Brain microvascular endothelial cell (primary cell): ENCODE results near the gene ZFP37.

Source experiments
- DNase-seq: peaks from one replicate; pipeline ENCODE4 v3.0.0-alpha.2; 2020
- H3K27ac ChIP-seq: fragments of 250-450 bp; sonication (Bioruptor Pico); 2 replicates; pipeline ENCODE4 v1.5.1; 2020; ENCODE audit warnings: mild to moderate bottlenecking, moderate library complexity
- H3K27me3 ChIP-seq: fragments of 250-450 bp; sonication (Bioruptor Pico); replicated peaks from 2 replicates; pipeline ENCODE4 v1.5.1; 2020; ENCODE audit warnings: mild to moderate bottlenecking
- H3K36me3 ChIP-seq: fragments of 250-450 bp; sonication (Bioruptor Pico); replicated peaks from 2 replicates; pipeline ENCODE4 v1.5.1; 2020; ENCODE audit warnings: mild to moderate bottlenecking
- H3K4me3 ChIP-seq: 2 replicates; pipeline ENCODE4 v1.5.1; 2011; ENCODE audit warnings: low read depth, mild to moderate bottlenecking, control low read depth, low read length, moderate library complexity
- in situ Hi-C: cut with HindIII; loops from 2 replicates; pipeline ENCODE4 v1.10.0; 2017; ENCODE audit warnings: low sequenced_read_pairs, low pct_ligation_motif_present
- TF ChIP-seq, protein P1 (sequence below): IDR thresholded peaks from 2 replicates; pipeline ENCODE4 v1.5.1; 2011; ENCODE audit warnings: low read depth, mild to moderate bottlenecking, moderate library complexity, low read length, control low read depth, inconsistent platforms; ENCODE audit errors: missing control alignments

The ZFP37 gene

DNA sequence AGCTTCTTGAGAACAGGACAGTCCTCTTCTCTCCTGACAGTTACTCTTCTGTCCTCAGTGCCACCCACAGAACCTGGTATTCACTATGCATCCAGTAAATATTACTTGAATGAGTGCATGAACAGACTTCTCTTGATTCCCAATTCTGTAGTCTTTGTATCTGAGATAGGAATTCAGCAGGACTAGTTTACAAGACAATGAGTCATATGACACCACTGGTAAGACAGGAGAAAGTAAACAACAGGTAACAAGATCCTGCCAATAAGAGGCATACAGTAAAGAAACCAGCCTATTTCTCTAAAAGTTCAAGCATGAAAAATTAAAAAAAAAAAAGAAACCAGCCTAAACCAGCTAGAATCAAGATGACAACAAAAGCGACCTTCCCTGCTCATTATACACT, 50.7 kb downstream of the ZFP37 start:
- no peak overlapping the region for H3K27ac ChIP-seq
- TF ChIP-seq, protein P1, sequence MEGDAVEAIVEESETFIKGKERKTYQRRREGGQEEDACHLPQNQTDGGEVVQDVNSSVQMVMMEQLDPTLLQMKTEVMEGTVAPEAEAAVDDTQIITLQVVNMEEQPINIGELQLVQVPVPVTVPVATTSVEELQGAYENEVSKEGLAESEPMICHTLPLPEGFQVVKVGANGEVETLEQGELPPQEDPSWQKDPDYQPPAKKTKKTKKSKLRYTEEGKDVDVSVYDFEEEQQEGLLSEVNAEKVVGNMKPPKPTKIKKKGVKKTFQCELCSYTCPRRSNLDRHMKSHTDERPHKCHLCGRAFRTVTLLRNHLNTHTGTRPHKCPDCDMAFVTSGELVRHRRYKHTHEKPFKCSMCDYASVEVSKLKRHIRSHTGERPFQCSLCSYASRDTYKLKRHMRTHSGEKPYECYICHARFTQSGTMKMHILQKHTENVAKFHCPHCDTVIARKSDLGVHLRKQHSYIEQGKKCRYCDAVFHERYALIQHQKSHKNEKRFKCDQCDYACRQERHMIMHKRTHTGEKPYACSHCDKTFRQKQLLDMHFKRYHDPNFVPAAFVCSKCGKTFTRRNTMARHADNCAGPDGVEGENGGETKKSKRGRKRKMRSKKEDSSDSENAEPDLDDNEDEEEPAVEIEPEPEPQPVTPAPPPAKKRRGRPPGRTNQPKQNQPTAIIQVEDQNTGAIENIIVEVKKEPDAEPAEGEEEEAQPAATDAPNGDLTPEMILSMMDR: no peak
- H3K27me3 ChIP-seq: no peaks in the 10 kb centered on the region
- DNase-seq: no peak
- no peaks in the 10 kb centered on the region for H3K36me3 ChIP-seq
- H3K4me3 ChIP-seq: no peak overlapping the region
- in situ Hi-C loops: no loop called here

DNA sequence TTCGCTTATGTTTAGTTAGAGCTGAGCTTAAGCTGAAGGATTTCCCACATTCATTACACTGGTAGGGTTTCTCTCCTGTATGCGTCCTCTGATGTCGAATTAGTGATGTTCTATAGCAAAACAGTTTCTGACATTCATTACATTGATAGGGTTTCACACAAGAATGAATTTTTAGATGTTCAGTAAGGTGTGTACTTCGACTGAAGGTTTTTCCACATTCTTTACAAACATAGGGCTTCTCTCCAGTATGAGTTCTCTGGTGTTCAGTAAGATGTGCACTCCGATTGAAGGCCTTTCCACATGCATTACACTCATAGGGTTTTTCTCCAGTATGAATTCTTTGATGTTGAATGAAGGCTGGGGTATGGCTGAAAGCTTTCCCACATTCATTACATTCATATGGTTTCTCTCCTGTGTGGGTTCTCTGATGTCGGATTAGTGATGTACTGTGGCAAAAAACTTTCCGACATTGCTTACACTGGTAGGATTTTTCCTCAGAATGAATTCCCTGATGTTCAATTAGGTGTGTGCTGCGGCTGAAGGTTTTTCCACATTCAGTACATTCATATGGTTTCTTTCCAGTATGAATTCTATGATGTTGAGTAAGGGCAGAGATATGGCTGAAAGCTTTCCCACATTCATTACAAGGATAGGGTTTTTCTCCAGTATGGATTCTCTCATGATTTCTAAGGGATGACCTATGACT, 59.1 kb downstream of the ZFP37 start:
- no peaks in the 10 kb centered on the region for H3K36me3 ChIP-seq
- no peak overlapping the region for H3K4me3 ChIP-seq
- DNase-seq: no peak
- H3K27me3 ChIP-seq: no peaks in the 10 kb centered on the region
- in situ Hi-C loops: no loop called here
- TF ChIP-seq, protein P1: no peak
- H3K27ac ChIP-seq: no peak overlapping the region
